ENCODE data around the gene IL22RA2. TPM values are rescaled to one million over a fixed set of nuclear protein-coding genes. Genes with fewer than 3 reads are reported as not detected.

IL22RA2 gene
- polyA plus RNA-seq, 3 donors = not detected

DNA sequence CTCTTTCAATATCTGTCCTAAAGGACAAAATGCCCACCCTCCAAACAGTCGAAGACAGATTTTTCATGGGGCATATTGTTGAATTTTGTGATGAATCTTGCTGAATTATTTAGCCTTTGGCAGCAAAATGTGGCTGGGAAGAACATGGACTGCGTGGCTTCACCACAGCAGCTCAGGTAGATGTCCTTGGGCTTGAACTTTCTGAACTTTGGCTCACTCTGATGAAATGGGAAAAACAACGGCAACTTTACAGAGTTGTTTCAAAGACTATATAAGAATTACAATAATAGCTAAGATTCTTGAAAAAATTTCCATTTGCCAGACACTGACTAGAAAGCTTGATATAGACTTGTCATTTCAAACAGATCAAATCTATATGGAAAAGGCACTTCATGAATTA lies 75.9 kb downstream of the IL22RA2 start:
- TF ChIP-seq, protein P1, sequence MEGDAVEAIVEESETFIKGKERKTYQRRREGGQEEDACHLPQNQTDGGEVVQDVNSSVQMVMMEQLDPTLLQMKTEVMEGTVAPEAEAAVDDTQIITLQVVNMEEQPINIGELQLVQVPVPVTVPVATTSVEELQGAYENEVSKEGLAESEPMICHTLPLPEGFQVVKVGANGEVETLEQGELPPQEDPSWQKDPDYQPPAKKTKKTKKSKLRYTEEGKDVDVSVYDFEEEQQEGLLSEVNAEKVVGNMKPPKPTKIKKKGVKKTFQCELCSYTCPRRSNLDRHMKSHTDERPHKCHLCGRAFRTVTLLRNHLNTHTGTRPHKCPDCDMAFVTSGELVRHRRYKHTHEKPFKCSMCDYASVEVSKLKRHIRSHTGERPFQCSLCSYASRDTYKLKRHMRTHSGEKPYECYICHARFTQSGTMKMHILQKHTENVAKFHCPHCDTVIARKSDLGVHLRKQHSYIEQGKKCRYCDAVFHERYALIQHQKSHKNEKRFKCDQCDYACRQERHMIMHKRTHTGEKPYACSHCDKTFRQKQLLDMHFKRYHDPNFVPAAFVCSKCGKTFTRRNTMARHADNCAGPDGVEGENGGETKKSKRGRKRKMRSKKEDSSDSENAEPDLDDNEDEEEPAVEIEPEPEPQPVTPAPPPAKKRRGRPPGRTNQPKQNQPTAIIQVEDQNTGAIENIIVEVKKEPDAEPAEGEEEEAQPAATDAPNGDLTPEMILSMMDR (IDR thresholded peaks at IDR 0.05) = no peak

DNA sequence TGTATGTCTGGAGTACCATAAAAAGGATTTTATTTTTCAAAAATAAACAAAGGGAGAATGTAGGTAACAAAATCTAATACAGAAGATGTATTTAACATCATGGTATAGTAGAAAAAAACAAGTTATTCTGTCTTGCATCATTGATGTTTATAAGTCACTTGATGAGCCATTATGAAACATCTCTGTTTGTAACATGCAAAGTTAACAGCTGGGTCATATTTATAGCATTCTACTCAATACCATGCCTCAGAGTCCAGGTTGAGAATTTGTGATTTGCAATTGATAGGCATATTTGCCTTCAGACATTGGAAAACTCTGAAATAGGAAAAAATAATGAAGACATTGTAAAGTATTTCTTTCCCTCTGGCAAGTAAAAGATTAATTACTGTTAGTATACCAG lies 76.4 kb downstream of the IL22RA2 start:
- peak overlapping the region; percentile 3 for H2AFZ ChIP-seq (ENCODE audit: insufficient read depth, low read depth, low read length, poor library complexity, severe bottlenecking)
- H3K4me1 Mint-ChIP-seq = peaks cover 14% of the 10 kb centered on the region

More for the DNA sequence above, 75.9 kb downstream of the IL22RA2 start:
- peaks cover 3 to 9% of the 10 kb centered on the region in 2 donors for H3K4me1 ChIP-seq (ENCODE audit: control insufficient read depth in 1 of 2, insufficient read depth in 2 of 2, low read length in 2 of 2)
- no peaks in the 10 kb centered on the region for H3K36me3 ChIP-seq (replicated peaks in 1 of 2; ENCODE audit: control insufficient read depth in 1 of 2, insufficient read depth in 2 of 2, low read length in 2 of 2)
- Mint-ChIP-seq H3K27ac (no peak overlapping the region), H3K27me3 (ENCODE audit: low read depth in 3 of 3) (peaks cover 0 to 5% (median 0%) of the 10 kb centered on the region in 3 donors), H3K9me3 (peaks cover 0 to 7% (median 0%) of the 10 kb centered on the region in 7 donors), H3K4me3 (no peak overlapping the region), H3K4me1 (peaks cover 14% of the 10 kb centered on the region), H3K36me3 (no peaks in the 10 kb centered on the region)
- H3K9ac ChIP-seq (ENCODE audit: insufficient read depth, low read length, poor library complexity, severe bottlenecking) = no peak overlapping the region
- WGBS (ENCODE audit: insufficient coverage) = 100% methylated on average over 1 of the region's 3 CpGs
- no peaks in the 10 kb centered on the region for H3K9me3 ChIP-seq (replicated peaks in 1 of 2; ENCODE audit: control insufficient read depth in 1 of 2, insufficient read depth in 1 of 2, low read length in 2 of 2)
- H3K27me3 ChIP-seq (ENCODE audit: control insufficient read depth in 2 of 2, insufficient read depth in 2 of 2, low read length in 2 of 2) = no peaks in the 10 kb centered on the region
- no peak overlapping the region for H3K4me3 ChIP-seq (replicated peaks in 1 of 3; ENCODE audit: low read depth in 2 of 3, low read length in 3 of 3)
- no peak overlapping the region for H3K27ac ChIP-seq (ENCODE audit: low read depth in 1 of 2, low read length in 2 of 2)
- no peaks in the 10 kb centered on the region for H4K20me1 ChIP-seq (ENCODE audit: insufficient read depth, low read length)
- H3K4me2 ChIP-seq (replicated peaks; ENCODE audit: extremely low read depth, low read length, poor library complexity, severe bottlenecking) = no peak overlapping the region
- intact Hi-C loops (cut with micrococcal nuclease) = loop anchor here in 1 of 2 donors (5.0 kb wide), 1 partner anchor 320 kb away; no protein-coding TSS in a partner anchor
- H2AFZ ChIP-seq (ENCODE audit: insufficient read depth, low read depth, low read length, poor library complexity, severe bottlenecking) = peak overlapping the region; percentile 3
- no peak for DNase-seq
- no peaks in the 10 kb centered on the region for H3K79me2 ChIP-seq (ENCODE audit: insufficient read depth, low read length)

More for the DNA sequence above, 76.4 kb downstream of the IL22RA2 start:
- no peak overlapping the region for H3K4me3 Mint-ChIP-seq
- no peaks in the 10 kb centered on the region for H3K36me3 Mint-ChIP-seq
- peaks cover 0 to 7% (median 0%) of the 10 kb centered on the region in 7 donors for H3K9me3 Mint-ChIP-seq
- Histone ChIP-seq H3K36me3 (replicated peaks in 1 of 2; ENCODE audit: control insufficient read depth in 1 of 2, insufficient read depth in 2 of 2, low read length in 2 of 2) (no peaks in the 10 kb centered on the region), H3K27ac (ENCODE audit: low read depth in 1 of 2, low read length in 2 of 2) (no peak overlapping the region), H3K79me2 (ENCODE audit: insufficient read depth, low read length) (no peaks in the 10 kb centered on the region), H3K4me2 (replicated peaks; ENCODE audit: extremely low read depth, low read length, poor library complexity, severe bottlenecking) (no peak overlapping the region), H3K4me1 (ENCODE audit: control insufficient read depth in 1 of 2, insufficient read depth in 2 of 2, low read length in 2 of 2) (peaks cover 3 to 9% of the 10 kb centered on the region in 2 donors), H4K20me1 (ENCODE audit: insufficient read depth, low read length) (no peaks in the 10 kb centered on the region), H3K9ac (ENCODE audit: insufficient read depth, low read length, poor library complexity, severe bottlenecking) (no peak overlapping the region), H3K4me3 (replicated peaks in 1 of 3; ENCODE audit: low read depth in 2 of 3, low read length in 3 of 3) (no peak overlapping the region), H3K9me3 (replicated peaks in 1 of 2; ENCODE audit: control insufficient read depth in 1 of 2, insufficient read depth in 1 of 2, low read length in 2 of 2) (no peaks in the 10 kb centered on the region), H3K27me3 (ENCODE audit: control insufficient read depth in 2 of 2, insufficient read depth in 2 of 2, low read length in 2 of 2) (no peaks in the 10 kb centered on the region)
- intact Hi-C loops (cut with micrococcal nuclease) = loop anchor here in 1 of 2 donors (5.0 kb wide), 1 partner anchor 320 kb away; no protein-coding TSS in a partner anchor
- no peak for DNase-seq
- TF ChIP-seq, protein P1 (IDR thresholded peaks at IDR 0.05) = no peak
- H3K27me3 Mint-ChIP-seq (ENCODE audit: low read depth in 3 of 3) = peaks cover 0 to 5% (median 0%) of the 10 kb centered on the region in 3 donors
- no peak overlapping the region for H3K27ac Mint-ChIP-seq

Data from CD14-positive monocyte (primary cell).